H1 (cell line): ENCODE measurements around the gene ZC3H7B. TPM values are rescaled to one million over a fixed set of nuclear protein-coding genes. Genes with fewer than 3 reads are reported as not detected.

Experiments
- CTCF ChIA-PET: fragments of 300-600 bp; sonication (Branson Sonifier 250); formaldehyde crosslinking; loops from one replicate; lab custom pipeline; 2021; ENCODE audit not compliant: partially characterized antibody; lab: Charles Lee
- POLR2A ChIA-PET: fragments of 300-600 bp; sonication (Branson Sonifier 250); formaldehyde crosslinking; loops from one replicate; lab custom pipeline; 2021; ENCODE audit warnings: inconsistent platforms; ENCODE audit not compliant: partially characterized antibody; lab: Charles Lee
- DNase-seq, 2 experiments: peaks; one replicate each; pipeline versions ENCODE4 v3.0.0 to v3.0.0-alpha.2; 2010 to 2022; ENCODE audit warnings: low spot score in 2 of 2, low read depth in 1 of 2, mixed read lengths in 1 of 2
- FAIRE-seq: peaks from 2 replicates; lab custom pipeline; 2011; peaks lifted over from hg19 to GRCh38; lab: Jason Lieb, UNC
- H2AFZ ChIP-seq: 2 replicates; pipeline ENCODE4 v1.8.1; 2012; ENCODE audit warnings: low read length, inconsistent platforms
- H2AK5ac ChIP-seq: 2 replicates; pipeline ENCODE4 v1.6.1; 2013; ENCODE audit warnings: low read depth, low read length
- H2BK120ac ChIP-seq: replicated peaks from 2 replicates; pipeline ENCODE3; 2013; ENCODE audit warnings: low read depth, low read length, inconsistent platforms
- H2BK12ac ChIP-seq: 2 replicates; pipeline ENCODE4 v1.6.1; 2013; ENCODE audit warnings: low read depth, low read length
- H2BK15ac ChIP-seq: 2 replicates; pipeline ENCODE4 v1.6.1; 2013; ENCODE audit warnings: low read length
- H2BK20ac ChIP-seq: 2 replicates; pipeline ENCODE4 v1.6.1; 2013; ENCODE audit warnings: low read length
- H2BK5ac ChIP-seq: 2 replicates; pipeline ENCODE4 v1.6.1; 2013; ENCODE audit warnings: low read depth, low read length
- H3K14ac ChIP-seq: 2 replicates; pipeline ENCODE4 v1.6.1; 2013; ENCODE audit warnings: inconsistent platforms; ENCODE audit not compliant: insufficient read length
- H3K18ac ChIP-seq: 2 replicates; pipeline ENCODE4 v1.6.1; 2013; ENCODE audit warnings: low read length; ENCODE audit errors: extremely low read depth
- H3K23ac ChIP-seq: 2 replicates; pipeline ENCODE4 v1.6.1; 2013; ENCODE audit warnings: inconsistent platforms; ENCODE audit not compliant: insufficient read length
- H3K23me2 ChIP-seq: 2 replicates; pipeline ENCODE4 v1.6.1; 2013; ENCODE audit warnings: low read depth, low read length
- H3K27ac ChIP-seq: 2 replicates; pipeline ENCODE4 v1.6.1; 2011; ENCODE audit warnings: low read depth, low read length, inconsistent platforms
- H3K27me3 ChIP-seq, 4 experiments: replicated peaks in 1 of 4; 1 replicate in 1 of 4; 2 replicates in 3 of 4; pipeline versions ENCODE4 v1.6.1 to v1.8.1; 2011 to 2013; ENCODE audit warnings: low read length in 3 of 4, mild to moderate bottlenecking in 3 of 4, inconsistent platforms in 2 of 4, mixed read lengths in 2 of 4, moderate library complexity in 1 of 4; ENCODE audit not compliant: control insufficient read depth in 3 of 4, insufficient read depth in 3 of 4; ENCODE audit errors: extremely low read depth in 1 of 4
- H3K36me3 ChIP-seq, 4 experiments: 2 replicates each; pipeline versions ENCODE4 v1.6.1 to v1.8.1; 2011 to 2013; ENCODE audit warnings: mild to moderate bottlenecking in 4 of 4, low read length in 3 of 4, moderate library complexity in 2 of 4, control low read depth in 1 of 4, inconsistent platforms in 1 of 4; ENCODE audit not compliant: insufficient read depth in 4 of 4, control insufficient read depth in 2 of 4
- H3K4ac ChIP-seq: replicated peaks from 2 replicates; pipeline ENCODE3; 2013; ENCODE audit warnings: low read length, low read depth, mixed read lengths, inconsistent platforms; ENCODE audit not compliant: insufficient read length
- H3K4me1 ChIP-seq, 4 experiments: replicated peaks in 1 of 4; 1 replicate in 1 of 4; 2 replicates in 3 of 4; pipeline versions ENCODE4 v1.6.1 to v1.8.1; 2011 to 2013; ENCODE audit warnings: low read length in 3 of 4, inconsistent platforms in 2 of 4, mixed read lengths in 1 of 4; ENCODE audit not compliant: insufficient read depth in 4 of 4, control insufficient read depth in 3 of 4
- H3K4me2 ChIP-seq, 2 experiments: 2 replicates each; pipeline versions ENCODE4 v1.6.1 to v1.8.1; 2011 to 2013; ENCODE audit warnings: low read depth in 2 of 2, low read length in 2 of 2, control low read depth in 1 of 2, inconsistent platforms in 1 of 2, mild to moderate bottlenecking in 1 of 2; ENCODE audit not compliant: insufficient read depth in 1 of 2
- H3K4me3 ChIP-seq, 4 experiments: fragments of 200-600, 300-600 bp in 1 of 4; sonication (generic), shearing (Covaris generic), sonication (Bioruptor Twin) in 1 of 4; 2 replicates each; pipeline versions ENCODE4 v1.5.1 to v1.8.1; 2011 to 2016; ENCODE audit warnings: low read length in 4 of 4, low read depth in 3 of 4, control low read depth in 2 of 4, inconsistent platforms in 2 of 4, mild to moderate bottlenecking in 2 of 4, mixed read lengths in 1 of 4, moderate library complexity in 1 of 4; ENCODE audit not compliant: insufficient read depth in 2 of 4; ENCODE audit errors: extremely low read depth in 1 of 4
- H3K56ac ChIP-seq: replicated peaks from 2 replicates; pipeline ENCODE3; 2013; ENCODE audit warnings: low read depth, mild to moderate bottlenecking, mixed read lengths, low read length, inconsistent platforms; ENCODE audit not compliant: insufficient read length
- H3K79me1 ChIP-seq: 2 replicates; pipeline ENCODE4 v1.6.1; 2013; ENCODE audit warnings: low read depth, low read length, control low read depth
- H3K79me2 ChIP-seq, 2 experiments: 2 replicates each; pipeline versions ENCODE4 v1.6.1 to v1.8.1; 2012 to 2013; ENCODE audit warnings: low read length in 2 of 2, mild to moderate bottlenecking in 2 of 2, inconsistent platforms in 1 of 2; ENCODE audit not compliant: insufficient read depth in 2 of 2, control insufficient read depth in 1 of 2
- H3K9ac ChIP-seq, 4 experiments: replicated peaks in 1 of 4; 1 replicate in 1 of 4; 2 replicates in 3 of 4; pipeline versions ENCODE4 v1.6.1 to v1.8.1; 2011 to 2013; ENCODE audit warnings: low read depth in 3 of 4, low read length in 3 of 4, control low read depth in 2 of 4, mild to moderate bottlenecking in 2 of 4, moderate library complexity in 2 of 4, inconsistent platforms in 1 of 4; ENCODE audit errors: extremely low read depth in 1 of 4
- H3K9me3 ChIP-seq, 2 experiments: 2 replicates each; pipeline versions ENCODE4 v1.6.1 to v1.8.1; 2012 to 2013; ENCODE audit warnings: mild to moderate bottlenecking in 2 of 2, moderate library complexity in 2 of 2, control low read depth in 1 of 2, inconsistent platforms in 1 of 2, low read depth in 1 of 2, low read length in 1 of 2, mixed read lengths in 1 of 2; ENCODE audit not compliant: insufficient read depth in 2 of 2
- H4K20me1 ChIP-seq, 2 experiments: replicated peaks in 1 of 2; 2 replicates each; pipeline versions ENCODE3 to v1.8.1; 2011 to 2013; ENCODE audit warnings: inconsistent platforms in 2 of 2, low read length in 2 of 2, mild to moderate bottlenecking in 1 of 2; ENCODE audit not compliant: insufficient read depth in 2 of 2, control insufficient read depth in 1 of 2
- H4K5ac ChIP-seq: 2 replicates; pipeline ENCODE4 v1.6.1; 2013; ENCODE audit warnings: low read length, low read depth, mixed read lengths, inconsistent platforms; ENCODE audit not compliant: insufficient read length
- H4K8ac ChIP-seq: 2 replicates; pipeline ENCODE4 v1.8.0; 2013; ENCODE audit warnings: mild to moderate bottlenecking, moderate library complexity, low read length, inconsistent platforms; ENCODE audit not compliant: insufficient read depth; ENCODE audit errors: extremely low read depth
- H4K91ac ChIP-seq: replicated peaks from 2 replicates; pipeline ENCODE3; 2013; ENCODE audit warnings: low read length, mixed read lengths, inconsistent platforms; ENCODE audit not compliant: insufficient read length
- BCL11A ChIP-seq, 2 experiments: IDR thresholded peaks; one replicate each; pipeline ENCODE4 v1.6.1; 2011; ENCODE audit warnings: low read depth in 2 of 2, low read length in 2 of 2, mild to moderate bottlenecking in 2 of 2
- BRCA1 ChIP-seq: IDR thresholded peaks from 2 replicates; pipeline ENCODE4 v1.6.1; 2012; ENCODE audit warnings: low read depth, low read length, improper control_type of control experiment
- CBX5 ChIP-seq: fragments of 300-800, 300-1000 bp; sonication (generic); IDR thresholded peaks from 2 replicates; pipeline ENCODE4 v1.7.1; 2016; ENCODE audit warnings: antibody characterized with exemption, low read length, low read depth
- CTBP2 ChIP-seq: IDR thresholded peaks from 2 replicates; pipeline ENCODE4 v1.7.0; 2011; ENCODE audit warnings: borderline replicate concordance, mild to moderate bottlenecking, moderate library complexity, mixed read lengths, low read length; ENCODE audit not compliant: insufficient read depth, insufficient read length
- EGR1 ChIP-seq: IDR thresholded peaks from 2 replicates; pipeline ENCODE4 v1.6.1; 2011; ENCODE audit warnings: low read depth, low read length, borderline replicate concordance
- GABPA ChIP-seq: IDR thresholded peaks from 2 replicates; pipeline ENCODE4 v1.6.1; 2011; ENCODE audit warnings: mild to moderate bottlenecking, low read length, moderate library complexity, borderline replicate concordance; ENCODE audit not compliant: insufficient read depth
- MAFK ChIP-seq: IDR thresholded peaks from 2 replicates; pipeline ENCODE4 v1.6.1; 2012; ENCODE audit warnings: low read depth, mild to moderate bottlenecking, improper control_type of control experiment, low read length
- NRF1 ChIP-seq: IDR thresholded peaks from 2 replicates; pipeline ENCODE4 v1.6.1; 2011; ENCODE audit warnings: mild to moderate bottlenecking, low read depth, low read length, improper control_type of control experiment
- POU5F1 ChIP-seq: IDR thresholded peaks from 2 replicates; pipeline ENCODE4 v1.6.1; 2011; ENCODE audit warnings: low read depth, mild to moderate bottlenecking, low read length, moderate library complexity
- WGBS, 2 experiments: shearing (Covaris generic) in 1 of 2; methylation state at CpG; one replicate each; pipeline versions ENCODE4 v1.1.6 to v1.1.7; 2013 to 2015; ENCODE audit warnings: low lambda C conversion rate in 2 of 2, mixed read lengths in 2 of 2, inconsistent platforms in 1 of 2, low coverage in 1 of 2, missing lambda C conversion rate in 1 of 2; ENCODE audit not compliant: insufficient replicate concordance in 2 of 2, insufficient coverage in 1 of 2, insufficient read length in 1 of 2; ENCODE audit errors: extremely low coverage in 1 of 2, missing lambda C conversion rate in 1 of 2; 5-methylcytosine and 5-hydroxymethylcytosine counted together
- polyA plus RNA-seq, 7 experiments: library from polyadenylated mRNA; depleted of rRNA in 3 of 7; stranded (reverse) in 5 of 7; unstranded in 2 of 7; fragments of >200 nt in 5 of 7; fragments of 200-250 nt in 2 of 7; gene quantifications; 1 replicate in 5 of 7; 2 replicates in 1 of 7; 4 replicates in 1 of 7; pipeline versions ENCODE4 v1.2.1 to v1.2.3, GENCODE V29; 2011 to 2013; ENCODE audit warnings: missing spikeins in 2 of 7, mixed read lengths in 2 of 7
- total RNA-seq: library from RNA; stranded (reverse); fragmentation: NEBNext Ultra II Directional; extraction: Animal tissue kit (Norgen Biotek cat#: 25700); gene quantifications from 2 replicates; pipeline ENCODE4 v1.2.1, GENCODE V29; 2021

The ZC3H7B gene
- total and polyA plus RNA-seq, 2 of the 8 experiments (the other 6 are each of a cell fraction or from before 2014, with no cell fraction given): 35.5 to 78.6 TPM

DNA sequence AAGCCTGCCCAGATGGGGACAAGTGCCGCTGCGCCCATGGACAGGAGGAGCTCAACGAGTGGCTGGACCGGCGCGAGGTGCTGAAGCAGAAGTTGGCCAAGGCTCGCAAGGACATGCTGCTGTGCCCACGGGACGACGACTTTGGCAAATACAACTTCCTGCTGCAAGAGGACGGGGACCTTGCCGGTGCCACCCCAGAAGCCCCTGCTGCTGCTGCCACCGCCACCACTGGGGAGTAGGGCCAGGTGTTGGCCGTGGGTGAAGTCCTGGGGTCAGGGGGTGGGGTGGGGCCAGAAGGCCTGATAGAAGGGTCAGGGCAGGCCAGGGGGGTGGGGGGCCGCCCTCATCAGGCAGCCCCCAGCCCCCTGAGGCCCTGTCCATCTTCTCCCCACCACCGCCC, 55.9 kb downstream of the ZC3H7B start:
- Histone ChIP-seq H3K18ac (no peak overlapping the region), H3K4ac (no peak overlapping the region), H2BK15ac (no peak overlapping the region), H3K79me1 (no peaks in the 10 kb centered on the region), H3K23me2 (no peaks in the 10 kb centered on the region), H4K91ac (no peak overlapping the region), H3K14ac (no peak overlapping the region), H2BK120ac (no peak overlapping the region), H3K4me3 (no peak overlapping the region), H4K20me1 (peaks cover 0 to 8% of the 10 kb centered on the region in 2 experiments), H3K9me3 (no peaks in the 10 kb centered on the region), H2BK20ac (no peak overlapping the region), H3K23ac (no peak overlapping the region), H2AK5ac (no peak overlapping the region), H3K9ac (no peak overlapping the region), H3K79me2 (no peaks in the 10 kb centered on the region), H2AFZ (no peak overlapping the region), H2BK5ac (no peak overlapping the region; the same call in 1 of the 2 replicates), H3K36me3 (peaks cover 3 to 32% (median 15%) of the 10 kb centered on the region in 4 experiments; a peak in 7 of 8 replicates), H3K27ac (no peak overlapping the region), H2BK12ac (no peak overlapping the region), H3K27me3 (no peaks in the 10 kb centered on the region), H3K4me2 (no peak overlapping the region), H4K5ac (no peak overlapping the region), H3K4me1 (peaks cover 0 to 14% (median 9%) of the 10 kb centered on the region in 4 experiments; a peak in 6 of 7 replicates), H4K8ac (no peak overlapping the region; the same call in 1 of the 2 replicates), H3K56ac (no peak overlapping the region)
- 94% methylated on average over 11 of the region's 16 CpGs; no CpG with 5 or more reads in 1 of the 2 experiments for WGBS, 2 experiments
- POLR2A ChIA-PET: interaction anchor here (0.7 to 1.4 kb wide), 4 partner anchors 11 to 26 kb away, joined by 3 to 4 read pairs (median 3); no protein-coding TSS in a partner anchor
- FAIRE-seq: no peak
- CTCF ChIA-PET: no interaction called here
- DNase-seq: no peak
- TF ChIP-seq BRCA1 (no peak), MAFK (no peak), CTBP2 (no peak), BCL11A (IDR thresholded peaks at IDR 0.05; ENCODE audit: low read depth in 2 of 2, low read length in 2 of 2) (no peak), POU5F1 (no peak), EGR1 (no peak), CBX5 (no peak), GABPA (no peak), NRF1 (no peak)
